SIG-M5 (cell line): Measurements from ENCODE around the gene AVP.

Experiments
- DNase-seq: peaks from one replicate; lab custom pipeline; 2025; lab: John Stamatoyannopoulos, UW

The AVP gene

GRCh38 chr20:3109350-3110302, 25.1 kb upstream of the AVP start:
- DNase-seq, result no peak

DNA sequence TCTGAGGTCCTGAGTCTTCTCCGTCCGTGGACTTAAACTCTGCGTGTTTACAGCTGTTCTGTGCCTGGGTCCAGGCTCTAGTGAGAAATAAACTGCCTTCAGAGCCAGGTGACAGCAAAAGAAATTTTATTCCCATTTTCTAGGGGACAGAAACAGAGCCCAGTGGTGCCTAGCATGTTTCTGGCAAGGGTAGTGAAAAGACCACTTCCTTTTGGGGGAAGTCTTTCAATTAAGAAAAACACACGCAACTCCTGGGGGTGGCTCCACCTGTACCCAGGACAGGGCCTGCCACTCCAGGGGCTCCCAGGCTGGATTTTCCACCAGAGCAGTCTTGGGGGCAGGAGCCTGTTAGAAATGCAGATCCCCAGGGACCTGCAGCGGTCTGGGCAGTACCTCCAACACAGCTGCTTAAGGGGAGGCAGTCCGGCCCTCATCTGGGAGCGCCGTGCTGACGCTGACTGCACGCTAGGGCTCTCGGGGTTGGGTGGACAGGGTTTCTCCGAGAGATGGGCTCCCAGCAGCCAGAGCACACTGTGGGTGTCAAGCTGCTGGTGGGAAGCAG, 23.0 kb upstream of the AVP start:
- no peak for DNase-seq

GRCh38 chr20:3106658-3107463, 22.3 kb upstream of the AVP start:
- no peak for DNase-seq

GRCh38 chr20:3106185-3106584, 21.7 kb upstream of the AVP start:
- DNase-seq, result no peak

DNA sequence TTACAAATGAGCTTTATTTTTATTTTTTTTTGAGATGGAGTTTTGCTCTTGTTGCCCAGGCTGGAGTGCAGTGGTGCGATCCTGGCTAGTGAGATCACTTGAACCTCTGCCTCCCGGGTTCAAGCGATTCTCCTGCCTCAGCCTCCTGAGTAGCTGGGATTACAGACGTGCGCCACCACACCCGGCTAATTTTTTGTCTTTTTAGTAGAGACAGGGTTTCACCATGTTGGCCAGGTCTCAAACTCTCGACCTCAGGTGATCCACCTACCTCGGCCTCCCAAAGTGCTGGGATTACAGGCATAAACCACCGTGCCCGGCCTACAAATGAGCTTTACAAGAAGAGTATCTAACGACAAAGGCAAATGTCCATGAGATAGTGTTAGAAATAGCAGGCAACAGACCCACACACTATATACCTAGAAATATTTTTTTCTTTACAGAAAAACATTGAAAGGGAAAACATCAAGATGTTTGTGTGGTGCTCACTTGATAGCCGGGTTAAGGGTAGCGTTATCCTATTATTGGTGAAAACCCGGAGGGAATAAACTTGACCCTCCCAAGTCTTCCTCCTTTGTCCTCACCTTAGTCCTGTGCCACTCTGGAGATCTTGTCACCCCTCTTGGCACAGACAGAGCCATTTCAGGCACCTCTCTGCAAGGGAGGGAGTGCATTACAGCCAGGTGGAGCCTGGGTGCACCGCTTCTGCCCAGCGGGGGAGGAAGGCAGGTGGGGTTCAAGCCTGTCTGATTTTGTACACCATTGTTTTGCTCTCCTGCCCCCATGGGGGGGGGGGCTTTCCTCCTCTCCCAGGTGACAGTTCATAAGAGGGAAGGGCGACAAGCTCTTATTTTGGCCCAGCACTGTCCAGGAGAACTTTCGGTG, 21.0 kb upstream of the AVP start:
- no peak for DNase-seq

GRCh38 chr20:3103369-3104032, 19.0 kb upstream of the AVP start:
- DNase-seq, result no peak

DNA sequence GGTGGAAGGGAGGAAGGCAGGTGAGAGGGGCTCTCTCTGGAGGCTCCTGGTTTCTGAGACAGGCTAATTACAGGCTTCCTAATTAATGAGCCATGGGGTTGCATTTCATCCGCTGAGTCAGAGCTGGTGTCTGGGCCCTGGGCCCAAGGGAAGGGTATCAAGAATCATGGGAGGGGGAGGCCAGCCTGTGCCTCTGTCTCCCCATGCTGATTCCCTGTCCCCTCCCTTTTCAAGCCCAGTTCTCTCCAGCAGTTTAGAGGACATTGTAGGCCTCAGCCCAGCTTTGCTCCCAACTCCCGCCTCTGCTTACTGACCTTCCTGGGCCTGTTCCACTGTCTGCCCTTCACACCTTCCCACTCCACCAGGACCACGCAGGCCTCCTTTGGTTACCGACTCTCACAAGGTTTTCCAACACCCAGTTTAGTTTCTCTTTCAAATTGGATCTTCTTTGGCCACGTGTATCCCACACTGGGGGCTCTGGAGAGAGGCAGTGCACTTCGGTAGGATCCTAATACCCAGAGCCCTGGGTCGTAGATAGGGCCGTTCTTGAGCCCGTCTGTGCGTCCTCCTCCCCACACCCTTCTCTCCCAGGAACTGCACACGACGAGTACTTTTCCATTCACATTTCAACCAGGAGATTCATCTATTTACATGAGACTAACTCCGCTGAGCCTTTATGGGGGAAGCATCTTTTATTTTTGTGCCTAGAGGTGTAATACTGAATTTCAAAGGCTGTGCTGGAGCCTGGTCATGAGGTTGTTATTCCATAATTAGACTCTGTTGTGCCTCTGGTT, 18.2 kb upstream of the AVP start:
- DNase-seq, result no peak

GRCh38 chr20:3101737-3102574, 17.4 kb upstream of the AVP start:
- DNase-seq, result no peak

DNA sequence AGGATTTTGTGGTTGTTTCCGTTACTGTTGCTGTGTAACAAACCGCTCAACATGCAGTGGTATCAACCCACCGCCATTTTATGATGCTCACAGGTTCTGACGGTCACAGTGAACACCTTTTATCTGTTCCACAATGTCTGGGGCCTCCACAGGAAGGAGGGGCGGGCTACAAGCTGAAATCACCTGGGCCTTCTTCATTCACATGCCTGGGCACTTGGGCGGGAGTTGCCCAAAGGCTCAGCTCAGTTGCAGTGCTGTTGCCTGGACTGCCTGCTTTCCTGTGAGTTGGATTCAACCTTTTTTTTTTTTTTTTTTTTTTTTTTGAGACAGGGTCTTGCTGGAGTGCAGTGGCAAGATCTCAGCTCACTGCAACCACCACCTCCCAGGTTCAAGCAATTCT, 16.7 kb upstream of the AVP start:
- no peak for DNase-seq

DNA sequence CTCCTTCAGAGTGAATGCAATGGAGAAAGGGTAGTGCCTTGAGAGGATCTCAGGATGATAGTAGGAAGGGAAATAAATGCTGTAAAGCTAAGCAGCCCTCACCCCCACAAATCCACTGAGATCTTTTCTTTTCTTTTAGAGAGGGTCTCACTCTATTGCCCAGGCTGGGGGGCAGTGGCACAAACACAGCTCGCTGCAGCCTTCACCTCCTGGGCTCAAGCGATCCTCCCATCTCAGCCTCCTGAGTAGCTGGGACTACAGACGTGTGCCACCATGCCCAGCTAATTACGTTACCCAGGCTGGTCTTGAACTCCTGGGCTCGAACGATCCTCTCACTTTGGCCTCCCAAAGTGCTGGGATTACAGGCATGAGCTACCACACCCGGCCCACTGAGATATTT, 16.0 kb upstream of the AVP start:
- no peak for DNase-seq

GRCh38 chr20:3094848-3095629, 10.5 kb upstream of the AVP start:
- no peak for DNase-seq

GRCh38 chr20:3093861-3094361, 9.4 kb upstream of the AVP start:
- peak; percentile 38 for DNase-seq

GRCh38 chr20:3092611-3093379, 8.3 kb upstream of the AVP start:
- DNase-seq, result no peak

- DNase-seq, result no peak
These were observed 6.0 kb upstream of the AVP start for GRCh38 chr20:3090565-3090964.

DNA sequence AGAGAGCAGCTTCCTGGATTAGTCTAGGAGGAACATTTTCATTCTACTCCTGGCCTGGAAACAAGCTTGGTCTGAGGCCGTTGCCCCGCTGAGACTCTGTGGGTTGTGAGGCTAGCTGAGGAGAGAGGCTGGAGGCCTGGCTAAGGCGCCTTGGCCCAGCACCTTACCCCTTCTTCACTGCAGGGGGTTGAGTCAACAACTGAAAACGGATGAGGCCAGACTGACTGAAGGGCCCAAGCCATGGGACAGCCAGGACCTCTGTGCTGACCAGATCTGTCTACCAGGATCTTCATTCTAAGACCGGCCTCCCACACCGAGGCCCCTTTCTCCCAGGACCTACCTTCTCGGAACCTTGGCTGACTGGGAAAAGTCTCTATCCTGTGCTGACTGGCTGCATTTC, 3.5 kb upstream of the AVP start:
- DNase-seq, result no peak

GRCh38 chr20:3085571-3086072, 1.1 kb upstream of the AVP start:
- DNase-seq, result no peak

DNA sequence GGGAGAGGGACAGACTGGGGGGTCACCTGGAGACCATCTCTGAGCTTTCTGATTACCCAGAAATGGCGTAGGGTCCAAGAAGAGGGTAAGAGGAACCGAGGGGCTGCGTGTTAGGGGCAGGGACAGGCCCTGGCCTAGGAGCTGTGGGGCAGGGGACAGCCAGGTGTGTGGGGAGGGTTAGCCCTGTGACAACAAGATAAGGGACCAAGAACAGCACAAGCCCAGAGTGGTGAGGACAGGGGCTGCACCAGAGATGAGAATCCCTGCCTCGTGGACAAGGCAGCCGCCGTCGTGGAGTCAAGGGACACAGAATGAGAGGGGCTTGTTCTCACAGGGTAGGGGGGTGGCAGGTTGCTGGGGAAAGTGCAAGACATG, 449 bp upstream of the AVP start:
- no peak for DNase-seq
